HG03558 (cell line): Measurements from ENCODE around the gene ZDHHC14.

Experiments
- ATAC-seq: cut with Tn5 transposase; IDR thresholded peaks from one replicate; pipeline ENCODE4 v1.9.1; 2021; ENCODE audit warnings: moderate number of reproducible peaks; ENCODE audit not compliant: unreplicated experiment; ENCODE audit errors: extremely low read depth

The ZDHHC14 gene

GRCh38 chr6:157541618-157542413 lies 160.8 kb downstream of the ZDHHC14 start:
- ATAC-seq = no peak

GRCh38 chr6:157542414-157543160 lies 161.6 kb downstream of the ZDHHC14 start:
- ATAC-seq = no peak

GRCh38 chr6:157546321-157546720 lies 165.3 kb downstream of the ZDHHC14 start:
- ATAC-seq = no peak

- ATAC-seq = no peak
Measured at GRCh38 chr6:157547112-157547511, 166.1 kb downstream of the ZDHHC14 start.

DNA sequence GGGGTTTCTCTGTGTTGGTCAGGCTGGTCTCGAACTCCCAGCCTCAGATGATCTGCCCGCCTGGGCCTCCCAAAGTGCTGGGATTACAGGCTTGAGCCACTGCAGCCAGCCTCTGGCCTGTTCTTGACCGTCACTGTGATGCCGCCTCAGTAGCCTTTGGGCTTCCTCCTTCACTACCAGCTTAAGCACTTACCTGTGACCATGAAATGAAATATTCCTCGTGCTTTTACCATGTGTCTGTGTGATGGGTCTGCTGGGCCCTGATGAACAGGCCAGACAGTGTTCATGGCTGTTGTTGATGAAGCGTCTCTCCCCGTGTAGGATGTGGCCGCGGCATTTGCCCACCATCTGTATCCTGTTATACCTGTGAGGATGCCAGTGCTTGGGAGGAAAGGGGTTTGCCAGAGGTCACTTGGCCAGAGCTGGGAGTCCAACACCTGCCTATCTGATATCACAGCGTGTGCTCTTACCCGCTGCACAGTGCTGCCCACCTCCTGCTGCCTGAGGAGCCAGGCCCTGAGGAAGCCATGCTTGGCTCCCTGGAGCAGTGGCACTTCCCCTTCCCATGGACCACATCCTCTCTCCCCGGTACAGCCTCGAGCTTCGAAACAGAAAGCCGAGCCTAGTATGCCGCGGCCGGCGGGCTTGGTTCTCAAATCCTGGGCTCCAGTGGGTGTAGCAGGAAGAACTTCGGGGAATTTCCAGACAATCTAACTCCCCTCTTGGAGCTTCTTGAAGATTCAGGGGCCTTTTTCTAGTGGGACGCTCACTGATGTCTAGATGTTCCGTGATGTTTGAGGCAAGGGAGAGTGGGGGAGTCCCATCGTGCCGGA lies 167.9 kb downstream of the ZDHHC14 start:
- ATAC-seq = no peak

GRCh38 chr6:157549468-157549745 lies 168.4 kb downstream of the ZDHHC14 start:
- ATAC-seq = no peak

DNA sequence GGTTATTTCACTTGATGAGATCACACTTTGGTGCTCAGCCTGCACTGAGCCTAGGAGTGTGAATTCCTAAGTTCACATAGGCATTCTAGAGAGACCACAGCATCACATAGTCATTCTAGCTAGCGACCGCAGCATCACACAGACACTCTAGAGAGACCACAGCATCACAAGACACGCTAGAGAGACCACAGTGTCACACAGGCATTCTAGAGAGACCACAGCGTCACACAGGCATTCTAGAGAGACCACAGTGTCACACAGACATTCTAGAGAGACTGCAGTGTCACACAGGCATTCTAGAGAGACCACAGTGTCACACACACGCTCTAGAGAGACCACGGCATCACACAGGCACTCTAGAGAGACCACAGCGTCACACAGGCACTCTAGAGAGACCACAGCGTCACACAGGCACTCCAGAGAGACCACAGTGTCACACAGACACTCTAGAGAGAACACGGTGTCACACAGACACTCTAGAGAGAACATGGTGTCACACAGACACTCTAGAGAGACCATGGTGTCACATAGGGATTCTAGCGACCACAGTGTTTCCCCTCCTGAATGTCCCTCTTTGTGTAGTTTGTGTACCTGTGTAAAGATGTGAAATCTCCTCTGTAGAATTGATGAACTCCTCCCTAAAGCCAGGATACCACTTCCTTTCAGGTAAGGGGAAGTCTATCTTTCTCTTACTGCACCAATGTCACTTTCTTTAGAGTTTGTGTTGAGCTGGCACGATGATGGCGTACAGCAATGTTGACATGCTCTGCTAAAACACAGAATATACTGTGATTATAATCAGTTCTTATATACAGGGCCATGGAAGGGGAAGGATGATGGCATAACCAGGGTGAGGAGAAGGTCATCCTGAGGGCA lies 169.4 kb downstream of the ZDHHC14 start:
- no peak for ATAC-seq

GRCh38 chr6:157551041-157551832 lies 170.2 kb downstream of the ZDHHC14 start:
- ATAC-seq = no peak

DNA sequence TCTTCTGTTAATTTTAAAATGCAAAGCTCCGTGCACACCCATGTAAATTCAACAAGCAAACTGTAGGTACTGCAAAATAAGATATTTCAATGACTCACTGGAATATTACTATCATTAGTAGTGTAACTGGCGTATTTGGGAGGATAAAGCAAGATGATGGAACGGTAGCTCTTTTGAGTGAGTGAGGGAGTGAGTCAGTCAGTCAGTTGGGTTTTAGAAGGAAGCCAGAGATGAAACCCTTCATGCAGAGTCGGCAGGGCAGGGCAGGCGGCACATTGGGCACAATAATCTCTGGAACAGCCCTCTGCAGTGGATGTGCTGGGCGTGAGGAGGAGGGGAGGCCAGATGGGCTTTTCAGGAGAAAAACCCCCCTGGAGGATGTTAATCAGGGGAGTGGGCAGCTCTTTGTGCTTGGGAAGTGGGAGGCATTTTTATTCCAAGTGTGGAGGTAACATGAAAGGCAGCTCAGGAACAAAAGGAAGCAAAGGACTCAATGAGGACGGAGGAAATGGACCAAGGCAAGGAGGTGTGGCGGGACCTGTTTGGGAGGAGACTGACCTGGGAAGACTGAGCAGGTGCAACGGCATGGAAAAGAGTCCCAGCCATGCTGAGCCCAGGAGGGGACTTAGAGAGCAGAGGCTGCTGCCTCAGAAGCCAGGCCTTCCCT lies 171.2 kb downstream of the ZDHHC14 start:
- ATAC-seq = no peak

GRCh38 chr6:157552820-157553485 lies 172.0 kb downstream of the ZDHHC14 start:
- ATAC-seq = no peak

DNA sequence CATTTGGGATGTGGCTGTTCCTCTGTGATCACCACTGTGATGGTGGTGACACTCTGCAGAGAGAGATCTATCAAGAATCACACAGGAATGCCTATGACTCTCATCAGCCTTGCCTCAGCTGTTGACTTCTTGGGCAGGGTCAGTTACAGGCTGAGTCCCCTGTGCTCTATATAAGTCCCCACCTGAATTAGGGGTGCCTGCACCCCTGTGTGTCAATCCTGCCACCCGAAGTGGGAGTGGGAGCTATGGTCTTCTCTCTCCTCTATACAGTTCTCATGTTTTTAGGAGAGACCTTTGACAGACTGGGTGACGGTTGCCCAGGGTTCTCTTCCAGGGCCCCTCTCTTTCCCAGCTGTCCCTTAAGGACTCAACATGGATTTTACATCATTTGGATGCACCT lies 173.8 kb downstream of the ZDHHC14 start:
- no peak for ATAC-seq

GRCh38 chr6:157555455-157556143 lies 174.6 kb downstream of the ZDHHC14 start:
- ATAC-seq = no peak

GRCh38 chr6:157556144-157556645 lies 175.2 kb downstream of the ZDHHC14 start:
- no peak for ATAC-seq

DNA sequence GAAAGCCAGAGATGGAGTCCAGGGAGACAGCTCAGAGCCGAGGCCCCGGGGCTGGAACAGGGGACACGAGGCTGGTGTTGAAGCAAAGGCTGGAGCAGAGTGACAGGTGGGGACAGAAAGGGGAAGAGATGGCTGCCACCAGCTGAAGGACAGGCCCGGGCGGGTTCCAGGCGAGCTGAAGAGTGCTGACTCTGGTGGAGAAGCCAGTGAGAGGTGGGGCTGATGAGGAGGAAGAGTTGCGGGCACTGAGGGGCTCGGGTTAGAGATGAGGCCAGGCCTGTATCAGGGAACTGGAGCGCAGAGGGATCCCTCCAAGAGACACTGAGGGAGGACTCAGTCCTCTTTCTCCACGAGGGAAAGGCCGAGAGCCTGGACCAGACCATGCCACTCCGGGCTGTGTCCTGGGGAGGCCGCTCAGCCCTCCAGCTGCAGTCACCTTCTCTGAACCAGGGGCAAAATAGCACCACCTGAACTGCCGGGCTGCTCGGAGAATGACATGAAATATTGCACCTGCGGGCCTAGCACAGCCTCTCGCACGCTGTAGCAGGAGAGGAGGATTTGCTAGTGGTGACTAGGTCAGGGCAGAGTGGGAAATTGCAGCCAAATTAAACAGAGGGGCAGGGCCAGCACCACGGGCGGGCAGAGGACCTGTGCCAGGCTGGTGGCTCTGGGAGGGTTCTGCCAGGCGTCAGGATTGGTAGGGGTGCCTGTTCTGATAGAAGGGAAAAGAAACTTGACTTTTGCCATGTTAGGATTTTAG lies 175.9 kb downstream of the ZDHHC14 start:
- ATAC-seq = no peak

DNA sequence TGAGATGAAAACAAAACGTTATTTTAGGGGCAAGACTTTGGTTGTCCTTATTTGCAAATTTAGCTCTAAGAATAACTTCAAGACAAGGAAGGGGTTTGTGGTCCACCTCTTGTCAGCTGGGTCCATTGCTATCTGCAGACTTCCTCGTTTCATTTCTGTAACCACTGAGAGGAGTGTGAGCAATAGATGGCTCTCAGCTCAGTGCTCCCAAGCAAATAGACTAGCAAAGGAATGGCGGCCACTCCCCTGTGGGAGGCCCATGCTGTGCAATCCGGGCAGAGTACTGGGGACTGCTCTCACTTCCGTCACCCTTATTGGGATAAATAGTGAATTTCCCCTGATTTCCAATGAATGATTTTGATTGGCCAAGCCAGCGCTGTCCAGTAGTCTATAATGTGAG lies 176.6 kb downstream of the ZDHHC14 start:
- peak; percentile 26 for ATAC-seq

DNA sequence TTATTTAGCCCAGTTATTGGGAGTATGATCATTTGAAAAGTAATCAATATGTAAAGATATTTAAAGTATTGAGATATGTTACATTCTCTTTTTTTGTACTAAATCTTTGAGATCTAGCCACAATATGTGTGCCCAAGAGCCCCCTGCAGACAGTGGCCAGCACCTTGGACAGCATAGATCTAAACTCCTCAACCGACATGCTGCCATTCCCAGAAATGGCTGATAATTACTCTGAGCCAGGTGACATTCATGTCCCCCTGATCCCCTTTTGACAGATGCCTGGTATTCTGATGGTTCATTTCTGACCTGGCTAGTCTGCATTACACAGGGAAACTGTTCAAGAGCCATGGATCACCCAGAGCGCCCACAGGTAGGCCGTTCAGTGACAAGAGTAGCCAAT lies 177.1 kb downstream of the ZDHHC14 start:
- ATAC-seq = no peak
